ENCODE measurements around the gene RBM33.

Gene RBM33

GRCh38 chr7:155766386-155766785, 121.9 kb downstream of the RBM33 start:
- Histone ChIP-seq H3K9me3 (ENCODE audit: control insufficient read depth, low read length) (no peaks in the 10 kb centered on the region), H3K14ac (ENCODE audit: low read length in 2 of 2) (no peak overlapping the region), H2AK5ac (ENCODE audit: low read length, severe bottlenecking) (peak overlapping the region; percentile 75), H2BK15ac (ENCODE audit: low read depth, poor library complexity, severe bottlenecking) (no peak overlapping the region), H4K8ac (ENCODE audit: low read length) (peak overlapping the region; percentile 66), H2BK5ac (ENCODE audit: low read depth, low read length, poor library complexity, severe bottlenecking) (peak overlapping the region; percentile 63), H2BK120ac (ENCODE audit: low read depth, low read length) (no peak overlapping the region), H2BK12ac (ENCODE audit: low read length in 2 of 2) (peak overlapping the region in 1 of 2 experiments; percentile 37), H4K91ac (ENCODE audit: low read length) (no peak overlapping the region), H3K4ac (ENCODE audit: low read depth in 1 of 2, low read length in 2 of 2) (peak overlapping the region in 1 of 2 experiments; percentile 31), H3K9ac (ENCODE audit: low read length) (no peak overlapping the region), H3K4me2 (ENCODE audit: low read length, poor library complexity, severe bottlenecking) (no peak overlapping the region), H3K23ac (ENCODE audit: low read length in 2 of 2) (no peak overlapping the region), H3K27ac (ENCODE audit: low read length, poor library complexity, severe bottlenecking) (no peak overlapping the region), H3K4me1 (ENCODE audit: control insufficient read depth, insufficient read depth, low read depth, low read length) (peaks cover 42% of the 10 kb centered on the region), H3K4me3 (ENCODE audit: insufficient read depth in 1 of 2, low read depth in 1 of 2, low read length in 2 of 2) (no peak overlapping the region), H2AFZ (ENCODE audit: low read depth, low read length) (no peak overlapping the region), H3K27me3 (ENCODE audit: control insufficient read depth in 1 of 2, insufficient read depth in 1 of 2, low read length in 2 of 2) (no peaks in the 10 kb centered on the region), H3K36me3 (ENCODE audit: control insufficient read depth in 1 of 2, insufficient read depth in 2 of 2, low read depth in 1 of 2, low read length in 2 of 2) (peaks cover 27 to 75% of the 10 kb centered on the region in 2 experiments), H3K18ac (ENCODE audit: low read depth in 1 of 2, low read length in 2 of 2) (no peak overlapping the region), H3K79me1 (replicated peaks; ENCODE audit: low read length, poor library complexity, severe bottlenecking) (peaks cover 17% of the 10 kb centered on the region)
- 85% methylated on average over 11 of the region's 12 CpGs for WGBS
- DNase-seq, result no peak

GRCh38 chr7:155766966-155767916, 122.8 kb downstream of the RBM33 start:
- H2AFZ ChIP-seq (ENCODE audit: low read depth, low read length), result no peak overlapping the region
- peak overlapping the region; percentile 86 for H2AK5ac ChIP-seq (ENCODE audit: low read length, severe bottlenecking)
- peaks cover 17% of the 10 kb centered on the region for H3K79me1 ChIP-seq (replicated peaks; ENCODE audit: low read length, poor library complexity, severe bottlenecking)
- H3K27me3 ChIP-seq (ENCODE audit: control insufficient read depth in 1 of 2, insufficient read depth in 1 of 2, low read length in 2 of 2), result no peaks in the 10 kb centered on the region
- no peak for DNase-seq
- H3K27ac ChIP-seq (ENCODE audit: low read length, poor library complexity, severe bottlenecking), result peak overlapping the region; percentile 65
- peaks cover 27 to 79% of the 10 kb centered on the region in 2 experiments for H3K36me3 ChIP-seq (ENCODE audit: control insufficient read depth in 1 of 2, insufficient read depth in 2 of 2, low read depth in 1 of 2, low read length in 2 of 2)
- no peak overlapping the region for H4K91ac ChIP-seq (ENCODE audit: low read length)
- no peak overlapping the region for H3K14ac ChIP-seq (ENCODE audit: low read length in 2 of 2)
- peak overlapping the region in 1 of 2 experiments; percentile 26 for H3K4me3 ChIP-seq (ENCODE audit: insufficient read depth in 1 of 2, low read depth in 1 of 2, low read length in 2 of 2)
- H2BK120ac ChIP-seq (ENCODE audit: low read depth, low read length), result no peak overlapping the region
- H3K9ac ChIP-seq (ENCODE audit: low read length), result no peak overlapping the region
- H2BK15ac ChIP-seq (ENCODE audit: low read depth, poor library complexity, severe bottlenecking), result no peak overlapping the region
- H2BK12ac ChIP-seq (ENCODE audit: low read length in 2 of 2), result no peak overlapping the region
- H4K8ac ChIP-seq (ENCODE audit: low read length), result no peak overlapping the region
- no peak overlapping the region for H3K4me2 ChIP-seq (ENCODE audit: low read length, poor library complexity, severe bottlenecking)
- 88% methylated on average over 11 of the region's 12 CpGs for WGBS
- H3K9me3 ChIP-seq (ENCODE audit: control insufficient read depth, low read length), result no peaks in the 10 kb centered on the region
- no peak overlapping the region for H3K18ac ChIP-seq (ENCODE audit: low read depth in 1 of 2, low read length in 2 of 2)
- no peak overlapping the region for H3K23ac ChIP-seq (ENCODE audit: low read length in 2 of 2)
- no peak overlapping the region for H2BK5ac ChIP-seq (ENCODE audit: low read depth, low read length, poor library complexity, severe bottlenecking)
- H3K4me1 ChIP-seq (ENCODE audit: control insufficient read depth, insufficient read depth, low read depth, low read length), result peaks cover 42% of the 10 kb centered on the region
- H3K4ac ChIP-seq (ENCODE audit: low read depth in 1 of 2, low read length in 2 of 2), result no peak overlapping the region

GRCh38 chr7:155769701-155770100, 125.2 kb downstream of the RBM33 start:
- Histone ChIP-seq H2BK15ac (ENCODE audit: low read depth, poor library complexity, severe bottlenecking) (no peak overlapping the region), H3K4ac (ENCODE audit: low read depth in 1 of 2, low read length in 2 of 2) (no peak overlapping the region), H4K91ac (ENCODE audit: low read length) (no peak overlapping the region), H3K27ac (ENCODE audit: low read length, poor library complexity, severe bottlenecking) (peak overlapping the region; percentile 100), H3K4me2 (ENCODE audit: low read length, poor library complexity, severe bottlenecking) (peak overlapping the region; percentile 69), H2BK120ac (ENCODE audit: low read depth, low read length) (no peak overlapping the region), H3K36me3 (ENCODE audit: control insufficient read depth in 1 of 2, insufficient read depth in 2 of 2, low read depth in 1 of 2, low read length in 2 of 2) (peaks cover 31 to 87% of the 10 kb centered on the region in 2 experiments), H3K79me1 (replicated peaks; ENCODE audit: low read length, poor library complexity, severe bottlenecking) (peaks cover 32% of the 10 kb centered on the region), H3K4me1 (ENCODE audit: control insufficient read depth, insufficient read depth, low read depth, low read length) (peaks cover 31% of the 10 kb centered on the region), H3K9me3 (ENCODE audit: control insufficient read depth, low read length) (no peaks in the 10 kb centered on the region), H3K14ac (ENCODE audit: low read length in 2 of 2) (no peak overlapping the region), H3K9ac (ENCODE audit: low read length) (peak overlapping the region; percentile 37), H3K4me3 (ENCODE audit: insufficient read depth in 1 of 2, low read depth in 1 of 2, low read length in 2 of 2) (no peak overlapping the region), H2BK5ac (ENCODE audit: low read depth, low read length, poor library complexity, severe bottlenecking) (peak overlapping the region; percentile 94), H3K27me3 (ENCODE audit: control insufficient read depth in 1 of 2, insufficient read depth in 1 of 2, low read length in 2 of 2) (no peaks in the 10 kb centered on the region), H2AK5ac (ENCODE audit: low read length, severe bottlenecking) (peak overlapping the region; percentile 99), H3K23ac (ENCODE audit: low read length in 2 of 2) (no peak overlapping the region), H2BK12ac (ENCODE audit: low read length in 2 of 2) (no peak overlapping the region), H4K8ac (ENCODE audit: low read length) (no peak overlapping the region), H2AFZ (ENCODE audit: low read depth, low read length) (no peak overlapping the region), H3K18ac (ENCODE audit: low read depth in 1 of 2, low read length in 2 of 2) (no peak overlapping the region)
- WGBS, result 94% methylated on average over 6 of the region's 6 CpGs
- peak; percentile 46 for DNase-seq

GRCh38 chr7:155770241-155770640, 125.8 kb downstream of the RBM33 start:
- Histone ChIP-seq H2BK15ac (ENCODE audit: low read depth, poor library complexity, severe bottlenecking) (peak overlapping the region; percentile 4), H3K79me1 (replicated peaks; ENCODE audit: low read length, poor library complexity, severe bottlenecking) (peaks cover 36% of the 10 kb centered on the region), H3K9me3 (ENCODE audit: control insufficient read depth, low read length) (no peaks in the 10 kb centered on the region), H3K14ac (ENCODE audit: low read length in 2 of 2) (no peak overlapping the region), H3K23ac (ENCODE audit: low read length in 2 of 2) (no peak overlapping the region), H4K8ac (ENCODE audit: low read length) (no peak overlapping the region), H3K4me2 (ENCODE audit: low read length, poor library complexity, severe bottlenecking) (peak overlapping the region; percentile 69), H3K9ac (ENCODE audit: low read length) (peak overlapping the region; percentile 37), H2BK5ac (ENCODE audit: low read depth, low read length, poor library complexity, severe bottlenecking) (peak overlapping the region; percentile 92), H4K91ac (ENCODE audit: low read length) (no peak overlapping the region), H3K4me1 (ENCODE audit: control insufficient read depth, insufficient read depth, low read depth, low read length) (peaks cover 31% of the 10 kb centered on the region), H2BK12ac (ENCODE audit: low read length in 2 of 2) (no peak overlapping the region), H3K27ac (ENCODE audit: low read length, poor library complexity, severe bottlenecking) (peak overlapping the region; percentile 100), H3K4ac (ENCODE audit: low read depth in 1 of 2, low read length in 2 of 2) (no peak overlapping the region), H3K4me3 (ENCODE audit: insufficient read depth in 1 of 2, low read depth in 1 of 2, low read length in 2 of 2) (no peak overlapping the region), H3K18ac (ENCODE audit: low read depth in 1 of 2, low read length in 2 of 2) (no peak overlapping the region), H3K27me3 (ENCODE audit: control insufficient read depth in 1 of 2, insufficient read depth in 1 of 2, low read length in 2 of 2) (no peaks in the 10 kb centered on the region), H3K36me3 (ENCODE audit: control insufficient read depth in 1 of 2, insufficient read depth in 2 of 2, low read depth in 1 of 2, low read length in 2 of 2) (peaks cover 36 to 87% of the 10 kb centered on the region in 2 experiments), H2AFZ (ENCODE audit: low read depth, low read length) (no peak overlapping the region), H2AK5ac (ENCODE audit: low read length, severe bottlenecking) (peak overlapping the region; percentile 88), H2BK120ac (ENCODE audit: low read depth, low read length) (no peak overlapping the region)
- DNase-seq, result no peak
- 95% methylated on average over 6 of the region's 6 CpGs for WGBS
